HepG2 (cell line): ENCODE results near the gene CACNA1F.

Experiments used
- E2F5 ChIP-seq: sonication (generic); formaldehyde crosslinking; conservative IDR thresholded peaks from 2 replicates; pipeline ENCODE4 v1.4.0; 2020; ENCODE audit warnings: missing genetic modification reagents
- MAFG ChIP-seq: sonication (generic); formaldehyde crosslinking; IDR thresholded peaks from 2 replicates; pipeline ENCODE4 v1.5.1; 2020; ENCODE audit warnings: mild to moderate bottlenecking, missing genetic modification reagents
- MAZ ChIP-seq, 2 experiments: sonication (generic) in 1 of 2; formaldehyde crosslinking in 1 of 2; IDR thresholded peaks; 2 replicates each; pipeline versions ENCODE4 v1.5.0 to v1.6.1; 2012 to 2020; ENCODE audit warnings: low read depth in 2 of 2, mild to moderate bottlenecking in 2 of 2, borderline replicate concordance in 1 of 2, improper control_type of control experiment in 1 of 2, low read length in 1 of 2, missing genetic modification reagents in 1 of 2, moderate library complexity in 1 of 2
- POLR2AphosphoS5 ChIP-seq: IDR thresholded peaks from 2 replicates; pipeline ENCODE4 v1.6.1; 2012; ENCODE audit warnings: low read depth, low read length
- ZIK1 ChIP-seq: sonication (generic); formaldehyde crosslinking; IDR thresholded peaks from 2 replicates; pipeline ENCODE4 v1.5.0; 2020; ENCODE audit warnings: mild to moderate bottlenecking, low read depth, missing genetic modification reagents, borderline replicate concordance
- ZNF280D ChIP-seq: sonication (generic); formaldehyde crosslinking; IDR thresholded peaks from 2 replicates; pipeline ENCODE4 v1.5.1; 2020; ENCODE audit warnings: mild to moderate bottlenecking, missing genetic modification reagents
- ZNF777 ChIP-seq: sonication (generic); formaldehyde crosslinking; IDR thresholded peaks from 2 replicates; pipeline ENCODE4 v1.4.0; 2020; ENCODE audit warnings: missing genetic modification reagents

- no peak for TF ChIP-seq ZNF777
- no peak for TF ChIP-seq E2F5
- no peak for TF ChIP-seq ZIK1 (CRISPR knock-in tag)
- TF ChIP-seq MAFG (CRISPR knock-in tag): no peak
- no peak for TF ChIP-seq POLR2AphosphoS5
- no peak for TF ChIP-seq ZNF280D (CRISPR knock-in tag)
- no peak for TF ChIP-seq MAZ (IDR thresholded peaks at IDR 0.05; ENCODE audit: borderline replicate concordance, low read depth, low read length)
- no peak for TF ChIP-seq MAZ (CRISPR knock-in tag; IDR thresholded peaks at IDR 0.05; ENCODE audit: low read depth)
Measured at GRCh38 chrX:49167740-49168108, 65.4 kb downstream of the CACNA1F start.
